Stimulated activated CD4-positive, alpha-beta T cell treated with anti-CD3 and anti-CD28 coated beads, Interleukin-15, amount 100 ng/mL, for 48 hours (primary cell): Measurements from ENCODE around the gene ALK.

Experiments
- DNase-seq, 2 donors: peaks; one replicate each; pipeline ENCODE4 v3.0.0-alpha.2; 2020; ENCODE audit warnings: low read depth in 2 of 2

The ALK gene

DNA sequence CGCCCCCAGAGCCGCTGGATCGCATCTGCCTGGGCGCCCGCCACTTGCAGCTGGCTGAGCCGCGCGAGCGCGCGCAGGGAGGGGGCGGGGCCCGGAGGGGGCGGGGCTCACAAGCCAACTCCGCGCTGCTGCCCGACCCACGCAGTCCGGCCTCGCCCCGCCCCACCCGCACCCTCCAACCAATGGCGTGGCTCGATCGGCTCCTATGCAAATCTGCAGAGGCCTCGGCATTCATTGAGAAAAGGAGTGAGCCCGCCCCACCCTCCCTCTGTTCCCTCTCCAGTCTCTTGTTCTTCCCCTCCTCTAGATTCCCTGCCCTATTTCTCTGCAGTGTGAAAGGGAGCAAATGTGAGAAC, at the start of gene ALK:
Gene ALK, minus strand, starts transcription at position 27 of the 356 bp plus-strand sequence. CDS start 927 bp downstream, outside the sequence.
- DNase-seq, result peak; percentile 40 to 67

DNA sequence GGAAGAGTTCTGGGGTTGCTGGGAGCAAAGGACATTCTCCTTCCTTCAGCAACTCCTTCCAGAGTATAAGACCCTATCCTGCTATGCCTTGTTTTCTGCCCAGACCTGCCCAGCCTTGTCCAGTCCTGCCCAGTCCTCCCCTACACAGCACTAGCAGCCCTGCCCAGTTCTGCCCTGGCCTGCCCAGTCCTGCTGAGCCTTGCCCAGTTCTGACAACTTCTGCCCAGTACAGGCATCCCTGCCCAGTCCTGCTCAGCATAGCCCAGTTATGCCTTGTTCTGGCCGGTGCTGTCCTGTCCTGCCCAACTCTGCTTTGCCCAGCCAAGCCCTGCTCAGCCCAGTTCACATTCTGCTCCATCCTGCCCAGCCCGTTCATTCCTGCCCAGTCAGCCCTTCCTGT, 44.9 kb upstream of the ALK start:
- DNase-seq, result no peak

DNA sequence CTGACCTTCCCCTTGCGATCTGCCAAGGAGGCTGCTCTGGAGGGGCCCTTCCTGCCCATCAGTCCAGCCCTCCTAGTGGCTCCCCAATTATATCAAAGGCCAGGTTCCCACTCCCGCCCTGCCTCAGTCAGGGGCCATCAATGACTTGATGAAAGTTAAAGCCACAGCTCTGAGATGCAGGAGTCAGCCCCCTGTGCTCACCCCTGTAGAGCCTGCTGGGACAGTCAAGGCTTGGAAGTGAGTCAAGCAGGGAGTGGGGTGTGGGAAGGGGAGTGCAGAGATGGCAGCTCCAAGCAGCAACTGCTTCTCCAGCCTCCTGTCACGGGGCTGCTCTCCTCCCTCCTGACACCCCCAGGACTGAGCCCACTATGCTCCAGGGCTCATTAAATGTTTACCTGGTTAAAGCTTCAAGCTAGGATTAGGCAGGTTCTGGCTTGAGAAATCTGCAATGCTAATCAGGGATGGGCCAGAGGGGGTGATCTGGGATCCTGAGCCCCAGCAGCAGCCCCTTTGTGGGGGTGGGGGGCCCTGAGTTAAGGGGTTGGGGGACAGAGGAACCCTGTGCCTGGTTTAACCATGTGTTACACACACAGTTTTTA, 42.7 kb upstream of the ALK start:
- no peak for DNase-seq

DNA sequence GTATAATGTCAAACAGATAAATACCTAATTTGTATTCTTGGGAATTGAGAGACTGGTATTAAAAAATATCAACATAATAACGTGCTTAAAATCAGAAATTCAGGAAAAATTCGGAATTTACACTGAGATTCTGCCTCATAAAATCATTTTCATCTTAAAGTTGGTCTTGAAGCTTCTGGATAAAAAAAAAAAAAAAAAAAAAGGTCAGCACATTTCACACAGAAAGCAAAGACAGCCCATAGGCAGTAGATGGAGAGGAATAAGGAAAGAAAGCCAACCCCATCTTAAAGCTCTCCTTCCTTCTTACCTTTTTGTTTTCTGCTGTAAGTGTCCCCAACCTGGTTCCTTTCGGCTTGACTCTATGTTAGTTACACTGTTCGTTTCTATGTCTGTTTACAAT, 41.5 kb upstream of the ALK start:
- DNase-seq, result no peak

DNA sequence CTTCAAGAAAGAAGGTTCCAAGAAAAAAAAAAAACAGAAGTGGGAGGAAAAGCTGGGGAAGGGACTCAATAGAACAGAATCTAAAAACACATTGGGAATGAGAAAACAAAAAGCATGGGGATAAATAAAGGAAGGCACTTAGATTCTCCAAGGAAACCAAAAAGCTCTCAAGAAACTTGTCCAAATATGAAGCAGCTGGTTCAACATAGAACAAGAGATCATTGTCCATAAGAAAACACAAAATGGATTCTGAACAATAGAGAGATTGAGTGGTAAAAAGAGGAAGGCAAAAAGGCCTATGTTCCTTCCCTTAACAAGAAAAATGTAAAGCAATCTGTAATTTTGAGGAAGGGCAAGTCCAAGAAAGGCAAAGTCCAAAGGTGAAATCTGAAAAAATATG, 32.9 kb upstream of the ALK start:
- DNase-seq, result no peak

DNA sequence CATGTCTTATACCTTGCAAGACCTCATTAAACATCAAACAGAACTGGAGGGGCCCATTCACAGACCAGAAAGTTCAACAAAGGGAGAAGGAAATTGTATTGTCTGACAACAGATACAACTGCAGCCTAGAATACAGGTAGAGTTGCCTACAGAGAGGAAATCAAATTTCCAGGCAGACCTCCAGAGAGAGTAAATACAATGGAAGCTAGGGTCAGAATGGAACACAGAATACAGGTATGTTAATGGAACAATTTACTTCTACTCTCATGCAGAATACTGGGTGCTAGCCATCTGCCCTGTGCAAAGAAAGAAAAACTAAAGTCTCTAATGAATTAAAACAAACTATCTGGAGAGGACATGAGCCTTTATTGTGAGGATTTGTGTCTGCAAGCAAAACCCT, 31.6 kb upstream of the ALK start:
- DNase-seq, result no peak

DNA sequence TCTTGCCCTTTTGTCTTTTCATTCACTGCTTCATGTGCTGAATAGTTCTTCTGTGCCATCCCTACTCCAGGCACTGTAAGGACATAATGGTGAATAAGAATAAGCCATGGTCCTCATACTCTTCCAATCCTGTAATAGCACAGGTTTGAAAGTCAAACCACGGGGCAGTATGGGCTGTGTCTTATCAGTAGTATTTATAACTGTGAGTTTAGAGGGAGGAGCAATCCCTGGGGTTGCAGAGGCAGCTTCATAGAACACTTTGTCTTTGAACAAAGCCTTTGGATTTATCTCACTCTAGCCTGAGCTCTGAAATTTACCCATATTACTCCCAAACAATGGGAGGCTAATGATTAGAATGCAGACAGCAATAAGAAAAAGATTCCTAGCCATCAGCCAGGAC, 30.2 kb upstream of the ALK start:
- DNase-seq, result no peak

DNA sequence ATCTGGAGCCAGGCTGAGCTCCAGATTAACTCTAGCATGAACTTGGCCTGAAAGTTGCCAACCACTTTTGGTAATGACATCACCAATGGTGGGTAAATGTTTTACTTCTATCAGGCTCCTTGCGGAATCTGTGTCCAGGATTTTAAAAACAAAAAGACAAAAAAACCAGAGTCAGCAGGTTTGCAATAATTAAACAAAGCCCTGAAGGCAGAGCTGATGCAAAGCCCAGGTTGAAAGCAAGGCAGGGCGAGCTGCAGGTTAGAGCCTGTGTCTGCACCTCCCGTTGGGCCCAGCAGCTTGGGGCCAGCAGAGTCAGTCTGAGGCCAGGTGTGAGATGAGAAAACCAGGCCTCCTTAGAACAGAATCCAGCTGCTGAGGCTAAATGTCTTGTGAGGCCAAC, 29.1 kb upstream of the ALK start:
- no peak for DNase-seq

DNA sequence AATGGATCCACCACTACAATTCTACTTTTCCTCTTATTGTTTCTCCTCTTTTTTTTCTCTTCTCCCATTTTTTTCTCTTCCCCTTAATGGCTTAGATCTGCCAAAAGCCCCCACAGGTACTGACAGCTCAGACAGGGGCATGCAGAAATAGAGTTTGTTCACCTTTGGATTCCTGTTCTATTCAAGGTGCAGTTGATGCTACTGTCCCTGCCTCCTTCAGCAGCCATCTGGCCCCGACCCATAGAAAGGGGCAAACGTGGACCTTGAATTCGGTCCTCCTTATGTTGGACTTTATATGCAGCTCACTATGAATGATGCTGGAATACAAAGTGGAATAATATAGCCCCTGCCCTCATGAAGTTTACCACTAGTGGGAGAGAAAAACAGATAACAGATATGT, 27.7 kb upstream of the ALK start:
- no peak for DNase-seq

DNA sequence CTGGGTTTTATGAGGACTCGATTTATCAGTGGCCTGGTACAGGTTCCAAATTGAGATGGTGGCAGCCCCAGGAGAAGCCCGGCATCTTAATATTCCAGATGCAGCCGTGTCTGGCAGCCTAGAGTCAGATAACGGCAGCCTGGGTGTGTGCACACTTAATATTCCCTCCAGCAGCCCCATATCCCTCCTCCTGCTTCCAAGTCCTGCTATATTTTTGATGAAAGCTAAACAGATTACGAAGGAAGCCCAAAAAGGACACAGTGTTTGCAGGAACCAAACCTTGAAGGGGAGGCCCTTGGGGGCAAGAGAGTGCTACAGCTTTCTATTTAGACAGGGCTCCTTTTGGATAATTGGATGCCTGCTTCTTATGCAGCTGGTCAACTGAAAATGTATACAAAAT, 25.1 kb upstream of the ALK start:
- no peak for DNase-seq

DNA sequence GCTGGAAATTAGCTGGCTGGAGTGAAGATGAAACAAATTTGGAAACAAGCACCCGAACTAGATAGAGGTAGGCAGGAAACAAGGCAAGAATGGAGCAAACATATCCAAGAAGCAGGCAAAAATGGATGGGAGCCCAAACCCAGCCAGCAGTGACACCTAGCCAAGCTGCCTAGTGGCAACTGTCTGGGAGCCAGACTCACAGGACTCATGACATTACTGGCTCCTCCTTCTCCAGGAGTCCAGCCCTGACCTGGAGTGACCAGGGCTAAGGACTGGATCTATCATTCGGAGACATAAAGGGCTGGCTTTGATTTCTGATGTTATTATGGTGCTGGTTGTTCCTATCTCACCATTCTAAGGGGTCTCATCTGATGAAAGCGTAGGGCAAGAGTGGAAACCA, 21.3 kb upstream of the ALK start:
- no peak for DNase-seq

DNA sequence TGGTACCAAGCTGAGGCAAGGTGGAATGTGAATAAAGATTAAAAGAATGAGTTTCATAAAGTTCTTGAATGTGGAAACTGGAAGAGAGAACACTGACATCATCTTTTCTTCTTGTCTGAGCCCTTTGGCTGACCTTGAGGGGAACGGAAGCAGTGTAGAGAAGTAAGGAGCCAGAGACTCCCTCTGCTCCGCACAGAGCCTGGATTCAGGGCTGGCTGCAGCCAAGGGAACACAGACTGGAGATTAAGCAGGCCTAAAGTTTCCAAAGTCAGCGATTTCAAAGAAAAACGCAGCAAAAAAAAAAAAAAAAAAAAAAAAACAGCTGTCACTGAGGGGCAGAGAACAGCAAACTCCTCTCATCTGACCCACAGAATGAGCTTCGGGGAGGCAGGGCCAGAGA, 19.3 kb upstream of the ALK start:
- DNase-seq, result no peak

DNA sequence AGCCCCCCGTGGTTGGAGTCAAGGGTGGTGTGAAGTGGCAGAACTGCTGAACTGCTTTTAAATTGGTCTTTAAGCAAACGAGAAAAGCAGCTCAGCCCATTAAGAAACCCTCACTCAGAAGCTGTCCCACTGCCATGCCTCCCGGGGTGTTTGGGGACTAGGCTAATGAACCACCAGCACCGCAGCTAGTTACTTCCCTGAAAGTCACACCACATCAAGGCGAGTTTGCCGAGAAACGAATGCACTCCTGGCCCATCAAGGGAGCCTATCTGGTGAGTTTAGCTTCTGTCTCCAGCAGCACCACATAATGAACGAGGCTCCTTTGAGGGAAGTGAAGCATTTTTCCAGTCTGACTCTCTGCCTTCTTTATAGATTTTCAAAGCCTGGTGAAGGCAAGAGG, 14.6 kb upstream of the ALK start:
- no peak for DNase-seq

DNA sequence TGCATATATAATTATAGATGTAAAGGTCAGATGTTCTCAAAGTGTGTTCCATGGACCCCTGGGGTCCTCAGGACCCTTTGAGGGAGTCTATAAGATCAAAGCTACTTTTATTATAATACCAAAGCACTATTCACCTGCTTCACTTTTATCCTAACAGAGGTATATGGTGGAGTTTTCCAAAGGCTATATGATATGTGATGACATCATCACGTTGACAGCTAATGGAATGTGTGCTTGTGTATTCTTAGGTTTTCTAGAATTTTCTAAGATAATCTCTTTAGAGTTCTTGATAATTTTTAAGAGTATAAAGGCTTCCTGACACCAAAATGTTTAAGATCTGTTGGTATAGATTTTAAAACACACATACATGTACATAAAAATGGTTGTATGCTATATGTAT, 10.4 kb upstream of the ALK start:
- DNase-seq, result no peak

DNA sequence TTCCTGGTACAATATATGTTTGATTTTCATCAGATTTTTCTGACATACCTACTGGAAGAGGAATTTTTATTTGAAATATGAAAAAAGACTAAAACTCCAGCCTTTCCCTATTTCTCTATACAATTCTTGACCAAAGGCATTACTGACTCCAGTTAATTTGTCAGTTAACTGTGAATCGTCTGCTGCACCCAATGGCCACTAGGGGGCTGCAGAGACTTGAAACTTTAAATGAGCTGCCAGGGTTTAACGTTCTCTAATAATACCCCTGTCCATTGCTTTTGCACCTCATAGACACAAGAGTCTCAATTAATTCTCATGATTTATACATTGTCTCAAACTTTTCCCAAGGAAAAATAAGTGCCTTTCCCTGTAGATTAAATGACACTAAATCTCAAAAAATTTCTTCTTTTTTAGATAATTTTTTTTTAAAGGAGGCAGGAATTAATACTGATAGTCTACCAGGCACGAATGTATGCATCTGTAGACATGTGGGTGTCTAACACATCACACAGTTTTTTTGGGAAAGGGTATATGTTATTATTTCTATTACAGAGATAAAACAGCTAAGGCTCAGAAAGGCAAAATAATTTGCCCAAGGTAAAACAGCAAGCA, 1.8 kb upstream of the ALK start:
- DNase-seq, result peak; percentile 17 to 19

DNA sequence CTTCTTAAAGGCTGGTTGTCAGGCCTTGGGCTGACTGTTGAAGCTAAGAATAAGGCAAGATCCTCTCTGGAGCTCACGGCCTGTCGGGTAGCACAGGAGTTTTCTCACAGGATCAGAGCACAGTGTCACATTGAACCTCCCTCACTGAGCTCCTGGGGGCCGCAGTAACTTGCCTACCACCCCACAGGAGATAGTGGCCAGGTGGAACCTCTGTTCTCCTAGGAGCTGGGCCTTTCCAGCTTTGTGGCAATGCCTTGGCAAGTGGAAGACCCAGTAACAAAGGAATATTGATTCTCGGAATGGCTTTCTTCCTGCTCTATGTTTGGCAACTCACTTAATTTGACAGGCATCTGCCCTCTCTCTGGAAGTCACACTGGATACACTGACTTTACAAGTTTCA, 1.2 kb upstream of the ALK start:
- no peak for DNase-seq

DNA sequence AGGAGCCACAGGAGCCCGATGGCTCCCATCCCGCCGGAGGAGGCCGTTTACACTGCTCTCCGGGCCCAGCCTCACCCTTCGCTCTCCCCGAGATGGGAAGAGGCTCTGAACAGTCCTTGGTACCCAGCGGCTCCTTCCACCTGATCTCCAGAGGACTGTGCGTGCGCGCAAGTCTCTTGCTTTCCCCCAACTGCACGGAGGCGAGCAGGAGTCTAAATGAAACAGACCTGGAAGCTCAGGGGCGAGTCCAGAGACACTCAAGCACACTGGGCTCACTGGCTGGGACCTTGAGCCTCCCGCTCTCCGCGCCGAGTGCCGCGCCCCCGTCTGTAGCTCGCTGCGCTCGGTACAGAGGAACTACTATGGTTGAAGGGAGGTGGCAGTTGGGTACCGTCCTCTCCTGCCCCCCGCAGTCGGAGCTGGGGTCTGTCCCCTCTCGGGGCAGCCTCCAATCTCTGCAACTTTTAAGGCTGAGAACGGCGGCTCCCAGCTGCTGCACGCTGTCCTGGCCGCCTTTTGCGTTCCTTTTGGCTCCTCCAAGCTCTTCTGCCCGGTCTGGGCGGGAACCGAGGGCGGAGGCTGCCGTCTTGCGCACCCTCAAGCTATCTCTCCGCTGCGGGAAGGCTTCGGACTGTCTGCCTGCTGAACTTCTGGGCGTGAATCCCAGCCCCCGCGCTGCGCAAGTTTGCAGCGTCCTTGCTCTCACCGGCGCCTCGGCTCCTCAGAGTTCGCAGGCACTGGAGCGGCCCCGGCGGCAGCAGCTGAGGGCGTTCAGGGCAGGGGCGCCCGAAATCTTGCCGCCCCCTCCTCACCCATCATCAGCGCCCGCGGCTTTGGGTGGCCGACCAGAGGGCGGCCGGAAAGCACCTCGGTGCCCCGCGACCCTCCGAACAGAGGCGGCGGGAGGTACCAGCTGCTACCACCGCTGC, 491 bp downstream of the ALK start:
- no peak for DNase-seq

DNA sequence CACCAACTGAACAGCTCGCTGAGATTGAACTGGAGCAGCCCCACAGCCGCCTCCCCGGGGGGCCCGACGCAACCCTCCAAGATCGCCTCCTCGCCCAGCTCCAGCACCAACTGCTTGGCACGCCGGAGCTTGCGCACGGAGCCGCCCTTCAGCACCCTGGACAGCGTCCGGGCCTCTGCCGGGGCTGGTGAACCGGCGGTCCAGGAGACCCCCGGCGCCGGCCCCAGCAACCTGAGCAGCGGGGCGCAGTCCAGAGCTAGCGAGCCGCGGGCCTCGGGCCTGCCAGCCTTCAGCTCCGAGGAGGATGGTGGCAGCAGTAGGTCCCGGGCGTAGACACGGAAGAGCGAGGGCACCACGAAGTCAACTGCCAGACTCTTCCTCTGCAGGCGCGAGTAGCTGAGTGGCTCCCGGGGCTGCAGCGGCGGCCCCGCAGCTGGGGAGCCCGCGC, 1.2 kb downstream of the ALK start:
- DNase-seq, result peak; percentile 9 to 42

DNA sequence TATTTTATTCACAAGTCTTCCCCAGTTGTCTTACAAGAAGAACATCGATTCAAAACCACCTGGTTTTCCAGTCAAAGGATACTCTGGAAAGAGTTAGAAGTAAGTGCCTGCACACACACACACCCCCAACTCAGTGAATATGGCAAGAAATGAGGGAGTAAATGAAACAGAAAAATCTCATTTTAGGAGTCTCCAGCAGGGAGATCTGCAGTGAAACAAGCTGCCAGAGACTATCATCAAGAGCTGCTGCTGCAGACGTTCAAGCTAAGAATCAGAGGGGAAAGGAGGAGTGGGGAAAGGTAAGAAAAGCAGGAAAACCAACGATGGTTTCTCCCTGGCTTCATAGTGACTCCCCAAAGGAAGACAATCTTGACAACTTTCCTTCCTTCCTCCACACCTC, 2.4 kb downstream of the ALK start:
- no peak for DNase-seq

DNA sequence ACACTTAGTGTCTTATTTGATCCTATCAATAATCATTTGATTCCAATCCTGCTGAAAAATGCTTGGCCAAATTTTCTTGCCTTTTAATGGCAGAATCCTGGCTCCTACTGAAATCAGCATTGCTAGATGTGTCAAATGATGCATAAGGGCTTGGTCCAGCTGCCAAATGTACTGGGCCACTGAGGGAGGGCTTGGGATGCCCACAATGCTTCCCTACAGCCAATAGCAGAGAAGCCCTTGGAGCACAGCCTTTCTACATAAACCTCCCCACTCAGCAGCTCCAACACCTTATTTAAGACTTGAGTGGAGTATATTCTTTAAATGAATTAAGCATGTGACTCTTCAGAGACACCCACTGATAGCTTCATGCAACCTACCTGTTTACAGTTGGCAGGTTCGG, 3.6 kb downstream of the ALK start:
- DNase-seq, result no peak

DNA sequence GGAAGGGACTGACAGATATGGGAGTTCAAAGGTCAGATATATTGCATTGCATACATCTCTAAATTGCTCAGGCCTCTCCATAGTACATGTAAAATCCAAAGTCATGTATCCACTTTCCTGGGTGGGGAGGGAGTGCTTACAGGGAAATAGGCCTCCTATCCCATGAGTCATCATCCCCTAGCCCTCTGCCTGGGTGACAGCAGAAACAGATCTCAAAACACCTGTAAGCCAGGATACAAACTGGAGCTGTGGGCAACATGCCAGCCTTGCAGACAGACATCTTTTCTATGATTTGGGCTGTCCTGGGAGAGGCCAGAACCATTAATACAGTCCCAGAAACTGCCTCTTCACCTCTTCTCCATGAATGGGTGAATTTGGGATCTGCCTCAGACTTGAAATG, 4.8 kb downstream of the ALK start:
- DNase-seq, result no peak

DNA sequence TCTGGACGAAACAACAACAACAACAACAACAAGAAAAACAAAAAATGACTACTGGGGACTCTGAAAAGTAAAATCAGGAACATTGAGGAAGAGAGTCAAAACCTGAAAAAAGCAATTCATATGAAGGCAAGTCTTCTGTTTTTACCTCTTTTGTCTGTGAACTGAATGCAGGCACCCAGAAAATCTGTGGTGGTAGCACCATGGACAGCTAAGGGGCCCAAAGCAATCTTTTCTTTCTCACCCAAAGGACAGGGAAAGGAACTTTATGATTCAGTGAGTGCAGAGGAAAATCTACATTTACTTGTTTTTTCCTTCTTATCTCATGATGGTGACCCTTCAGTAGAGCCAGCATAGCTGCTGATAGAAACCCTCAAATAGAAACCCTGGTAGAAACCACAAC, 10.4 kb downstream of the ALK start:
- no peak for DNase-seq

DNA sequence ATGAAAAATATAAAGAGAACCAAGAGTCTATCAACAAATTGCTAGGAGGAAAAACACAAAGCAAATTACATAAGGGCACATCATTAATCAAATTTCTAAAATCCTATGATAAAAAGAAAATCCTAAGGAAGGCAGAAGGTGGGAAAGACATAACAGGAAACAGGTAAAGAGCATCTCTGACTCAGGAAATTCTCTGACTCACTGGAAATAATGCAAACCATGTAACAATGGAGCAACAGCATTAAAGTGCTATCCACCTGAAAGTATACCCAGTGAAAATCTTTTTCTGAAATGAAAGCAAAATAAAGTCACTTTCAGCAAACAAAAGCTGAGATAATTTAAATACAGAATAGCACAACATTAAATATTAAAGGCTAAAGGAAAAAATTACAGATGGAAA, 10.9 kb downstream of the ALK start:
- DNase-seq, result no peak
